ENCODE measurements around the gene CHADL.

CHADL gene

DNA sequence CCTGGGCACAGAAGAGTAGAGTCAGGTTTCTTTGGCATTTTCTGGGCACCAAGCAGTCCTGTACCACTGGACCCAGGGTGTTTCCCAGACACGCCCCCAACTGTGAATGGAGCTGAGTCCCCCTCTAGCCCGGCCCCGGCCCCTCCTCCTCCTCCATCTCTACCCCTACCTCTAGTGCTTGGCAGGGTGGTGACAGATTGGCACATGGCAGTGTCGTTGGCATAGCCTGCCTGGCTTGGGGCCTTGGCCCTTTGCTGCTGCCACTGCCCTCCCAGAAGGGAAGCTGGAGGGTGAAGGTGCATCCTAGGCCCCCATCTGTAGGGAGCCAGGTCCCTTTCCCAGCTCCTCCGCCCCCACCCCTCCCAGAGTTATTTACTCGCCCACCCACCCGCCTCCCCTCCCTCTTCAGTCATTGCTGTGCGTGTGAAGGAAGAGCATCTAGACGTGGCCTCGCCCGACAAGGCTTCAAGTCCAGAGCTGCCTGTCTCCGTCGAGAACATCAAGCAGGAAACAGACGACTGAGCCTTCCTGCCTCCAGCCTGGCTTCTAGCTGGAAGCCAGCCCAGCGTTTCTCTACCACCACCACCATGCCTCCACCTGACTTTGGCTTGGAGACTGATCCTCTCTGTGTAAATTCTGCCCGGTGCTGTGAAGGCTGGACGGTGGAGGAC, 10.9 kb downstream of the CHADL start:
- Histone ChIP-seq H3K36me3 (ENCODE audit: insufficient read depth, low read length) (peaks cover 14% of the 10 kb centered on the region), H3K9ac (ENCODE audit: low read depth, low read length) (no peak overlapping the region), H3K9me3 (ENCODE audit: control insufficient read depth, insufficient read depth, low read length) (no peaks in the 10 kb centered on the region), H3K4me1 (ENCODE audit: insufficient read depth, low read length) (no peaks in the 10 kb centered on the region)

DNA sequence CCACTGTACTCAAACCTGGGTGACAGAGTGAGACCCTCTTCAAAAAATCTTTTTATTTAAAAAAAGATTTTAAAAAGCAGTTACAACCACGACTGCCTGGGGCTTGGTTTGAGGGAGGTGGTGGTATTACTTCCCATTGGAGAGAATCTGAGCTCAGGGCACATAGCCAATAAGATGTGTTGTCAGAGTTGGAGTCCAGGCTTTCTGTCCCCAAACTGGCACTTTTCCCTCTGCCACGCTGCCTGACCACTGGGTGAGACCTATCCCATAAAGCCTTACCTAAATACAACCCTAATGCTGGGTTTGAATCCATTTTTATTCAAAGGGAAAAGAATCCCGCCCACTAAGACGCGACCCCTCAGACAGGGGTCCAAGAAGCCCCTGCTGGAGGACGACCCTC, 11.5 kb downstream of the CHADL start:
- Histone ChIP-seq H3K9me3 (ENCODE audit: control insufficient read depth, insufficient read depth, low read length) (no peaks in the 10 kb centered on the region), H3K9ac (ENCODE audit: low read depth, low read length) (no peak overlapping the region), H3K36me3 (ENCODE audit: insufficient read depth, low read length) (peaks cover 15% of the 10 kb centered on the region), H3K4me1 (ENCODE audit: insufficient read depth, low read length) (no peaks in the 10 kb centered on the region)

DNA sequence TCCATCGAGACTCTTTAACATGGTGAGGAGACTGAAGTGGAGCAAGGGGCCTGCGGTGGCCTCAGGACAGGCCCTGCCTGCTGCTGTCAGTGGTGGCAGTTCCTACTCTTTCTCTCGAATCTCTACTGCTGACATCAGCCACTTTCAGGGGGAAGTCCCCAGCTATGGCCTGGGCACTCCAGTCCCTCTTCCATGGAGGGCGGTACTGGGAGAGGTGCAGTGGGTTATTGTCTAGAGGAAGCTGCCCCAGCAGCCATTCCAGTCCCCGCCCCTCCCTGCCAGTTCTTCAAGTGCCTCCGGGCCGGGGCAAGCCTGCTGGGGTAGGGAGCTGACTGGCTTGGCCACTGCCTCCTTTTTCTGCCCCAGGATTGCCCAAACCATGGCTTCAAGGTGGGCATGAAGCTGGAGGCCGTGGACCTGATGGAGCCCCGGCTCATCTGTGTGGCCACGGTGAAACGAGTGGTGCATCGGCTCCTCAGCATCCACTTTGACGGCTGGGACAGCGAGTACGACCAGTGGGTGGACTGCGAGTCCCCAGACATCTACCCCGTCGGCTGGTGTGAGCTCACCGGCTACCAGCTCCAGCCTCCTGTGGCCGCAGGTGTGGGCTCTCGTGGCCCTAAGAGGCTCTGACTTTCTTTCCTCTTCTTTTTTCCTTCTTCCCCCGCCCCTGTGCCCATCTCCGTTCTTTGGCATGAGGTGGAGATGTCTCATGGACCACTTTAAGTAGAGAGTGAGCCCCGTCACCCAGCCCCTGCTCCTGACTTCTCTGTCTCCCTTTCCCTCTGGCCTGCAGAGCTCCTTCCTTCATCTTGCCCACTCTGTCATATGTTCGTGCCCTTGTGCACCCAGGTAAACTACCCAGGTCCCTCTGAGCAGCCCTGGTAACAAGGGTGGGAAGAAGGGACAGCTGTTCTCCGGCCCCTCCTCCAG, 13.7 kb downstream of the CHADL start:
- H3K4me1 ChIP-seq (ENCODE audit: insufficient read depth, low read length) = no peaks in the 10 kb centered on the region
- no peak overlapping the region for H3K9ac ChIP-seq (ENCODE audit: low read depth, low read length)
- no peaks in the 10 kb centered on the region for H3K9me3 ChIP-seq (ENCODE audit: control insufficient read depth, insufficient read depth, low read length)
- peaks cover 18% of the 10 kb centered on the region for H3K36me3 ChIP-seq (ENCODE audit: insufficient read depth, low read length)

DNA sequence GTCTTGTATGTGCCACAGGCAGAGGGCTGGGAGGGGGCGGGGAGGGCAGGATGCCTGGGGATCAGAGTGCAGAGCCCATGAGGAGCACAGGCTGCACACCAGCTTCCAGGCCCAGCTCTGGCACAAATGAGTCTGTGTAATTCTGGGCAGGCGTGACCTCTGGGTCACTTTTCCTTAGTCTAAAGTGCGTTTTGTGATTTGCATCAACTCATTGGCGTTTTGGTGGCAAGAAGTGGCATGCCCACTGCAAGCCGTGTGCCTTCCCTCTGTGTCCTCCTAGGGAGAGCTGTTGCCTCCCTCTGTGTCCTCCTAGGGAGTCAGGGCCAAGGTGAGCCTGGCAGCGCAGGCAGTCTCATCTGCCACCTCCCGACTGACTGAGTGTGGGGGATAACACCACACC, 17.2 kb downstream of the CHADL start:
- Histone ChIP-seq H3K9me3 (ENCODE audit: control insufficient read depth, insufficient read depth, low read length) (no peaks in the 10 kb centered on the region), H3K36me3 (ENCODE audit: insufficient read depth, low read length) (peaks cover 23% of the 10 kb centered on the region; the same call in 1 of the 2 replicates), H3K4me1 (ENCODE audit: insufficient read depth, low read length) (no peaks in the 10 kb centered on the region), H3K9ac (ENCODE audit: low read depth, low read length) (no peak overlapping the region)

DNA sequence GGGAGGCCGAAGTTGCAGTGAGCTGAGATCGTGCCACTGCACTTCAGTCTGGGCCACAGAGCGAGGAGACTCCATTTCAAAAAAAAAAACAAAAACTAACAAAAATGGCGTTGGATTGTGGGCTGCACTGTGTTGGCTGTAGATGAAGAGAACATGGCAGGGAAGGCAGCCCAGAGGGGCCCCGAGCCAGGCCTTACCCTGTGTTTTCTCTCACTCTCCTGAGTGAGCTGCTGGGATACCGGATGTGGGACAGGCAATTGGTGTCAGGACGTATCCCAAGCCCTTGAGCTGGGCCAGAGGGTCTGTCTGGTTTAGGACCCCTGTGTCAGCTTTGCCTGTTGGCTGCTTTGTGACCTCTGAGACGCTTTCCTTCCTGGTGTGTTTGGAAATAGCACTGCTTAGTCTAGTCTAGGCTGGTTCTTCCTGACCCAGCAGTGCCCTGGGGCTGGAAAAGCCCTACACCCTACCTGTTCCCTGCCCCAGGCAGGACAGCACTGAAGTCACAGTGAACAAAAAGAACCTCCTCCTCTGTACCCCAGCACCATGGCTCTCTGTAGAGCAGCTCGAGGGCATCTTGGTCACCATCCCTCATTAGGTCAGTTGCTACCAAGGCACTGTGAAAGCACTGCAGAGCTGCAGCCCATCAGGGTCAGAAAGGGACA, 17.8 kb downstream of the CHADL start:
- Histone ChIP-seq H3K36me3 (ENCODE audit: insufficient read depth, low read length) (peaks cover 23% of the 10 kb centered on the region; the same call in 1 of the 2 replicates), H3K9me3 (ENCODE audit: control insufficient read depth, insufficient read depth, low read length) (no peaks in the 10 kb centered on the region), H3K9ac (ENCODE audit: low read depth, low read length) (no peak overlapping the region), H3K4me1 (ENCODE audit: insufficient read depth, low read length) (peaks cover 1% of the 10 kb centered on the region; the same call in 1 of the 2 replicates)

DNA sequence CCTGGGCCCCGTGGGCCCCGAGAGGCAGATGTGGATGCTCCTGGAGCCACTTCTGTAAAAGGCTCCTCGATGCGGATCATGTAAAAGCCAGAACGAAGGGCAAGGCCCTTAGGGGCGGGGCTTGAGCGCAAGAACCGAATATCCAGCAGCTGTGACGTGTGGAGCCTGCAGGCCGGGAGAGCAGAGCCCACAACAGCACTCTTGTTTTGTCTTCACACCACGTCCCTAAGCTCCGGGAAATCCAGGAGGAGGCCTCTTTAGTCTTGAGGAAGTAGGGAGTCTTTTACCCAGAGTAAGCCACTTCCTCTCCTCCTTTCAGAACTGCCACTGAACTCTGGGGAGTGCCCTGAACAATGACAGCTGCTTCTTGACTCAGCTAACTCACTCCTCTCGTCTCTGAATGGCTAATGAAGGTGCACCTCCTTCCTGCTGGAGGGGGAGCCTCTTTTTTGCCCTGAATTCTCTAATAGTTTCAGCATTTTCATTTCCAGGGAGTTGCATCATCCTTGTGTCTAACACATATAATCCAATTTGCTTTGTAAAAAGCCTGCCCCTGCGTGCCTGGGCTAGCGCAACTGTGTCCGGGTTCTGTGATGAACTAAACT, 23.1 kb downstream of the CHADL start:
- Histone ChIP-seq H3K9ac (ENCODE audit: low read depth, low read length) (no peak overlapping the region), H3K4me1 (ENCODE audit: insufficient read depth, low read length) (peaks cover 17% of the 10 kb centered on the region; the same call in 1 of the 2 replicates), H3K36me3 (ENCODE audit: insufficient read depth, low read length) (peaks cover 24% of the 10 kb centered on the region), H3K9me3 (ENCODE audit: control insufficient read depth, insufficient read depth, low read length) (no peaks in the 10 kb centered on the region)

DNA sequence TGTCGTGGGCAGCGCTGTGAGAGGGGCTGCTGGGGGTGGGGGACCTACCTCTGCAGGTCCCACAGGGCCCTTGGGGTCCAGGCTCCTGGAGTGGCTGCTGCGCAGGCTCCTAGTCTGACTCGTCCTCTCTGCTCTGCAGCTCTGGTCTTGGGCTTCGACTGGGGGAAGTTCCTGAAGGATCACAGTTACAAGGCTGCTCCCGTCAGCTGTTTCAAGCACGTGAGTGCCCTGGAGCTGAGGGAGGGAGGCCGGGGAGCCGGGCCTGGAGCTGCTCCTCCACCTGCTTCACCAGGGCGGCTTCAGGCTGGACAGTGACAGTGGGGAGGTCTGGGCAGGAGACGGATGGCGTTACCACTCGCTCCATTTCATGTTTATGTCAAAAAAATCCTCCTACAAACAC, 23.7 kb downstream of the CHADL start:
- peaks cover 20% of the 10 kb centered on the region for H3K36me3 ChIP-seq (ENCODE audit: insufficient read depth, low read length)
- peaks cover 17% of the 10 kb centered on the region; the same call in 1 of the 2 replicates for H3K4me1 ChIP-seq (ENCODE audit: insufficient read depth, low read length)
- no peak overlapping the region for H3K9ac ChIP-seq (ENCODE audit: low read depth, low read length)
- H3K9me3 ChIP-seq (ENCODE audit: control insufficient read depth, insufficient read depth, low read length) = no peaks in the 10 kb centered on the region

DNA sequence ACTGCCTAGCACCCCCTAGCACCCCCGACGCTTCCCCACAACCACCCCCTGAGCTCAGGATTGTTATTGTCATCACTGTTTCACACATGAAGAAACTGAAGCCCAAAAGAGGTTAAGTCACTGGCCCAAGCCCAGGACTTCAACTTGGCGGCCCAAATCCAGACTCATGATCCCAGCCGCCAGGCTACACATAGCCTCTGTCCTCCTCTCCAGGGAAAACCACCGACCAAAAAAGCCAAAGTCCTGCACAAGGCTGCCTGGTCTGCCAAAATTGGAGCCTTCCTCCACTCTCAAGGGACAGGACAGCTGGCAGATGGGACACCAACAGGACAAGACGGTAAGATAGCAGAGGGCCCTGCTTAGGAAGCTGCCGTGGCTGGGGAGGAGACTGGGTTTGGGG, 24.8 kb downstream of the CHADL start:
- Histone ChIP-seq H3K9ac (ENCODE audit: low read depth, low read length) (no peak overlapping the region), H3K4me1 (ENCODE audit: insufficient read depth, low read length) (peaks cover 17% of the 10 kb centered on the region; the same call in 1 of the 2 replicates), H3K9me3 (ENCODE audit: control insufficient read depth, insufficient read depth, low read length) (no peaks in the 10 kb centered on the region), H3K36me3 (ENCODE audit: insufficient read depth, low read length) (peaks cover 18% of the 10 kb centered on the region)

DNA sequence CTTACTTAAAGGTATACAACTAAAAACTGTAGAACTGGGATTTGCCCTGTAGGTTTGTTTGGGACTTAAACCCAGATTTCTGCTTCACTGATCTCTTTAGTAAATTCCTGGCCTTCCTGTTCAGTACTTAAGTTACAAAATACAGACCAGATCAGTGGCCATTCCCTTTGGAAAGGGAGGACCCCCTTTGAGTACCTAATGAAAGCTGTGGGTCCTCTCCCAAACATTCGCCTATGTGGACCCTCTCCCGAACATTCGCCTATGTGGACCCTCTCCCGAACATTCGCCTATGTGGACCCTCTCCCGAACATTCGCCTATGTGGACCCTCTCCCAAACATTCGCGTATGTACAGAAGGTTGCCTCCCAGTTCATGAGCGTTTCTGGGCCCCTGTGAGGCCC, 25.3 kb downstream of the CHADL start:
- peaks cover 17% of the 10 kb centered on the region; the same call in 1 of the 2 replicates for H3K4me1 ChIP-seq (ENCODE audit: insufficient read depth, low read length)
- H3K9me3 ChIP-seq (ENCODE audit: control insufficient read depth, insufficient read depth, low read length) = no peaks in the 10 kb centered on the region
- peaks cover 14% of the 10 kb centered on the region for H3K36me3 ChIP-seq (ENCODE audit: insufficient read depth, low read length)
- H3K9ac ChIP-seq (ENCODE audit: low read depth, low read length) = no peak overlapping the region

DNA sequence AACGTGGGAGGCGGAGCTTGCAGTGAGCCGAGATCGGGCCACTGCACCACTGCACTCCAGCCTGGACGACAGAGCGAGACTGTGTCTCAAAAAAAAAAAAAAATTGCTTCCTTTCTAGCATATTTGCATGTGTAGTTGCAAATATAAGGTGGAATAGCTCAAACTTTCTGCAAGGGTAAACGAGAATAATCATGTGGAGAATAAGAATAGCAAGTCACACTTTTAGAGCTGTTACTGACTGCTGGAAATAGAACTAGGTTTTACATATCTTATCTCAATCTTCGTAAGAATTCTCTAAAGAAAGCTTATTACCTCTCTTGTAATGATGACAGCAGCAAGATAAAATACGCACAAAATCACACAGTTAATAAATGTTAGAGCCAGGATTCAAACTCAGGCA, 34.0 kb downstream of the CHADL start:
- no peaks in the 10 kb centered on the region for H3K4me1 ChIP-seq (ENCODE audit: insufficient read depth, low read length)
- no peaks in the 10 kb centered on the region; the same call in 1 of the 2 replicates for H3K36me3 ChIP-seq (ENCODE audit: insufficient read depth, low read length)
- no peaks in the 10 kb centered on the region for H3K9me3 ChIP-seq (ENCODE audit: control insufficient read depth, insufficient read depth, low read length)
- no peak overlapping the region for H3K9ac ChIP-seq (ENCODE audit: low read depth, low read length)

DNA sequence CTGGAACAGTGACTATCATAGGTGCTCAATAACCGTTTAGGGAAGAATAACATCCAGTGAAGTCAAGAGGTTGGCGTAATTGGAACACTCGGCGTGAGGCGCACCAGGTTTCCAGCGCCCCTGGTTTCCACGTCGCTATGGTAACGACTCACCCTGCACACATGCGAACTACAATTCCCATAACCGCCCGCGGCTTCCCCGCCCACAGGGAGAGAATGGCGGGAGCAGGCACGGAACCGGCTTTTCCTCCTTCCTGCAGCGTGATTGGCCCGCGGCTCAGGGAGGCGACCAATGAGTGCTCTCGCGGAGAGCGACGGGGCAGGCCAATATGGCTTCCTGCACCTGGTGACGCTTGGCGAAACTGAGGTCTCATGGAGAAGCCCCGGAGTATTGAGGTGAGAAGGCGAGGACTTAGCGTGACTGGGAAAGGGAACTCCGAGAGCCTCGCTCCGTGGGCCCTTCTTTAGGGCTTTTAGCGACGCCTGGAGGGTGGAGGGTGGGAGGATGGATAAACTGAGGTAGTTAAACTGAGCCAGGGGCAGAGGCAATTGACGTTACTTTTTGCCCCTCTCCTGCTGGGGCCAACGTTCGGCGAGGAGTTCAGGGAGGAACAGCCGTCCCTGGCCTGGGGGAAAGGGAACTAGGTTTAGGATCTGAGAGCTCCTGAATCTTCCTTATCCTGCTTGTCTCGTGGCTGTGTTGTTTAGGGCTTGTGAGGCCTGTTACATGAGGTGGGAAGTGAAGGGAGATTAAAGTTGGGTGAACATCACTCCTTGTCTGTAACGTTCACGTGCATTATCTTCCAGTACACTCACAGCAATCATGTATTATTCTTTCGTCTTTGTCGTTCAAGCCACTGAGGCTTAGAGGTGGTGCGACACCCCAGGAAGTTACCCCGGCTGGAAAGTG, 35.5 kb downstream of the CHADL start, which contains the start of gene L3MBTL2:
L3MBTL2 (plus strand) TSS at position 321 of the 909 bp plus-strand sequence; CDS start at position 372, 51 bp downstream.
- Histone ChIP-seq H3K4me1 (ENCODE audit: insufficient read depth, low read length) (no peaks in the 10 kb centered on the region), H3K36me3 (ENCODE audit: insufficient read depth, low read length) (no peaks in the 10 kb centered on the region; the same call in 1 of the 2 replicates), H3K9ac (ENCODE audit: low read depth, low read length) (peak within 1 kb of the TSS; percentile 74), H3K9me3 (ENCODE audit: control insufficient read depth, insufficient read depth, low read length) (no peaks in the 10 kb centered on the region)

DNA sequence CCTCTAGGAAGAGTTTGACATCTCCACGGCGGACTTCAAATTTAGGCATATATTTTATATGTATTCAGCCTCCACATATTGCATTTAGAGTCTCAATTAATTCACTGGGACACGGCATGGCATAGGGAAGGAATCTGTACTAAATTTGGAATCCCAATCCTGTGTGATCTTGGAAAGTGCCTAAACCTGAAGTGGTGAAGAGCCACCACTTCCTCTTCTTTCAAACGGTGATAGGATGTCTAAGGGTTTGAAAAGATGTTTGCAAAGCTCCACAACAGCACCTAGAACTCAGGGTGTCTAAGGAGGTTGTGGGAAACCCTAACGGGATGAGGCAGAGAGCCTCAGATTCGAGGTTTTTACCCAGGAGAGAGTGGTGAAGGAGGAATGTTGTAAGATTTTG, 36.7 kb downstream of the CHADL start:
- Histone ChIP-seq H3K4me1 (ENCODE audit: insufficient read depth, low read length) (no peaks in the 10 kb centered on the region), H3K9ac (ENCODE audit: low read depth, low read length) (no peak overlapping the region), H3K9me3 (ENCODE audit: control insufficient read depth, insufficient read depth, low read length) (no peaks in the 10 kb centered on the region), H3K36me3 (ENCODE audit: insufficient read depth, low read length) (no peaks in the 10 kb centered on the region)

DNA sequence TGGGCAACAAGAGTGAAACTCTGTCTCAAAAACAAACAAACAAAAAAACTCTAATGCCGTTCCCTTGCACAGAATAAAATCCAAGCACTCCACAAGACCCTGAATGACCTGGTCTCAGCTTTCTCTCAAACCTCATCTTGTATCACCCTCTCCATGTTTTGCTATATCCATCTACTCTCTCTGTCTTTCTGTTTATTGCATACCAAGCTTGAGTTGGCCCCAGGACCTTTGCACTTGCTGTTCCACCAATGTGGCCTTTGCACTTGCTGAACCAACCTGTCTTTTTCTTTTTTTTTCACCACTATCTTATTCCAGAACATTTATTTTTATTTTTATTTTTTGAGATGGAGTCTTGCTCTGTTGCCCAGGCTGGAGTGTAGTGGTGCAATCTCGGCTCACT, 37.6 kb downstream of the CHADL start:
- Histone ChIP-seq H3K9ac (ENCODE audit: low read depth, low read length) (no peak overlapping the region), H3K9me3 (ENCODE audit: control insufficient read depth, insufficient read depth, low read length) (no peaks in the 10 kb centered on the region), H3K36me3 (ENCODE audit: insufficient read depth, low read length) (no peaks in the 10 kb centered on the region), H3K4me1 (ENCODE audit: insufficient read depth, low read length) (no peaks in the 10 kb centered on the region)

Measured in ES-I3 (cell line).